ENCODE measurements around the gene ALG6.
"Not testable (repeated sequence)": the region's sequence is repeated elsewhere in the genome, so short reads cannot be mapped to it uniquely, and the experiment has no call there.

ALG6 gene

GRCh38 chr1:63328781-63329180 is 38.6 kb upstream of the ALG6 start:
- DNase-seq, result no peak

DNA sequence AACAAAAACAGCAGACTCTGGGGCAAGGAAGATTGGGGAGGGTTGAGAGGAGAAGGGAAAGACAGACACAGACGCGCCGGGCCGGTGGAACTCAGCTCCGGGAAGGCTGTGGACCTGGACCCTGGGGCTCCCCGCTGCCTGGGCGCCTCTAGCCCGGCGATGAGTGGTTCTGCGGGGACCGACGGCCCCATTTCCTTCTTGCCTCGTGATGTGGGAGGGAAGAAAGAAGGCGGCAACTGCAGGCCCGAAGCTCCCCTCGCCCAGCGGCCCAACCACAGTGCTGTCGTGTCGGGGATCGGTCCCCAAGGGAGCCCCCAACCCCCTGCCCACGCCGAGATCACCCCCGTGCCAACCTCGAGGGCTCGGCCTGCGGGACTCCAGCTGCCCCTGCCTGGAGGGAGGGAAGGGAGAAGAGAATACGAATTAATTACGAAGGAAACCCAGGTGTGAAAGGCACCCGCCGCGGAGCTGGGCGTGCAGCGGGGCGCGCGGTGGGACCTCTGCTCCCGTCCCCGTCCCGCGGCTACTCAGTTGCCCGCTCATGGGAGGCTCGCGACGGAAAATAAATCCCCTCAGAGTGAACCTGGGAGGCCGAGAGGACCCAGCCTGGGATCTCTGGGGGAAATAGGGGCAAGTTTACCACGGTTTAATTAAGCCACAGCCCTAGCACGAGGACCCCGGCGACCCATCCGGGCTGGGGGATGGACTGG is 37.7 kb upstream of the ALG6 start:
- DNase-seq, result no peak

GRCh38 chr1:63330331-63330916 is 37.0 kb upstream of the ALG6 start:
- DNase-seq, result no peak

DNA sequence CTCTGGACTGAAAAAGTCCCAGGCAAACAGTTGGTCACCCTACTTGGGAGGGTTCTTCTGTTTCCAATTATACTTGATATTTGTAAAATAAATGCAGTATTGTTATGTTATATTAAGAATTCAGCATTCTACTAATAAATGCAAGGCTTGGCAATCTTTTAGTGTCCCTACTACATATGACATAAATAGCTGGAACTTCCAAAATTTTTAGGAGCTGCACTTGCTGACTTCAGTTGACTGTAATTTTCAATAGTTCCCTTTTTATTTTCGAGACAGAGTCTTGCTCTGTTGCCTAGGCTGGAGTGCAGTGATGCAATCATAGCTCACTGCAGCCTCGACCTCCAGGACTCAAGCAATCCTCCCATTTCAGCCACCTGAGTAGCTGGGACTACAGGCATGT is 25.0 kb upstream of the ALG6 start:
- DNase-seq, result no peak

DNA sequence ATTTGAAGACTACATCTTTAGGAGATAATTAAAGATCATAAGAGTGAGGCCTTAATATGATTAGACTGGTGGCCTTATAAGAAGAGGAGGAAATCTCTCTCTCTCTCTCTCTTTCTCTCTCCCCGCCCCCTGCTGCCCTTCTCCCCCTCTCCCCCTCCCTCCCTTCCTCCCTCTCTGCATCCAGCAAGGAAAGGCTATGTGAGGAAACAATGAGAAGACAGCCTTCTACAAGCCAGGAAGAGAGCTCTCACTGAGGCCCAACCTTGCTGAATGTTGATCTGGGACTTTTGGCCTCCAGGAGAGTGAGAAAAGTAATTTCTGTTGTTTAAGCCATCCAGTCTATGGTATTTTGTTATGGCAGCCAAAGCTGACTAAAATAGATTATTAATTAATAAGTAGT is 23.5 kb upstream of the ALG6 start:
- DNase-seq, result no peak

DNA sequence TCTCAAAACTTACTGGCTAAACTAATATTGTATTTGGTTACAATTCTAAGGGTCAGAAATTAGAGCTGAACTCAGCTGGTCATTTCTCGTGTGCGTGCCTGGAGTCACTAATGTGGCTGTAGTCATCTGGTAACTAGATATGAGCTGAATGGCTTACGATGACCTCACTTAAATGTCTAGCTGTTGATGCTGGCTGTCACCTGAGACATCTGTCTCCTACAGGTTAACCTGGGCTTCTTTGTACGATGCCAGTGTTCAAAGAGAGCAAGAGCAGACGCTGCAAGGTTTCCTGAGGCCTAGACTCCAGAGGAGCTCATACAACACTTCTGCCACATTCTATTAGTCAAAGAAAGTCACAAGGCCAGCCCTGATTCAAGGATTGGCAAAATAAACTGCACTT is 17.1 kb upstream of the ALG6 start:
- DNase-seq, result no peak

DNA sequence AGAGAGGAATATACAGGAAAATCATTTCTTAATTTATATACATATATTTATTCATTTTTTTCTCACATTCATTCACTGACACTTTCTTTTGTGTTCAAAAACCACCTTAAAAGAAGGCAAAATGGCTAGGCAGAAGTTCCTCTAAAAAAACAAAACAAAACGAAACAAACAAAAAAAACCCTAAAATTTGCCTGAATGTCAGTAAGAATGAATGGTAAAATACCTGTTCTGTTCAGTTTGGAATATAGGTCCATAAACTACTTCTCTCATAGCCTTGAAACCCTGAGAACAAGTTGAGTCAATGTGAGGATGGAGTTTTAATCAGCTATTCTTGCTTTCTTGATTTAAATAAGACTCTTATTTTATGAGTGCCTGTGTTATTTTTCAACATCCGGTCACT is 14.7 kb upstream of the ALG6 start:
- no peak for DNase-seq

DNA sequence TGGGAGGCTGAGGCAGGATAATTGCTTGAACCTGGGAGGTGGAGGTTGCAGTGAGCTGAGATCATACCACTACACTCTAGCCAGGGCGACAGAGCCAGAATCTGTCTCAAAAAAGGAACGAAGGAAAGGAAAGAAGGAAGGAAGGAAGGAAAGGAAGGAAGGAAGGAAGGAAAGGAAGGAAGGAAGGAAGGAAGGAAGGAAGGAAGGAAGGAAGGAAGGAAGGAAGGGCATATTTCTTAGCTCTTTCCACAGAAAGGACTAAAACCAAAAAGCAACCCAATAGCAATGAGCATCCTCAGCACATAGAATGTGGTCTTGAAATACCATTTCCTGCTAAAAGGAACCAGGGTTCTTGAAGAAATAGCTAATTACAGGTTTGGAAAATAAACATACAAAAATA is 11.2 kb upstream of the ALG6 start:
- DNase-seq, result not testable (repeated sequence)

DNA sequence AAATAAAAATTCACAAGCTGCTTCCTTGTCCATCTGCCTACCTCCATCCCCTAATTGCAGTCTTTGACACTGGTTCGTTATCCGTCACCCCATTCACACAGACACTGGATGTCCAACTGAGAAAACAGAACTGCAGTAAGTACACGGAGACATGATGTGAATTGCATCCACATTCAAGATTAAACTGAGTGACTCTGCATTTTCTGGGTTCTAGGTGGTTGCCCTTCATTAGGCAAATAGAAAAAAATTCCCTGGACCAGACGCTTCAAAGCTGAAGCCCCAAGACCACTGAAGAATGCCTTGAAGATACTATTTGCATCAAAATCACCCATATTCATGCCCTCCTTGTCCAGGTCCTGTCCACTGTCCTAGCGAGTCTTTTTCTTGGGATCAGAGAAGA is 7.9 kb upstream of the ALG6 start:
- DNase-seq, result no peak

- DNase-seq, result no peak
Measured at GRCh38 chr1:63362073-63362472, 5.4 kb upstream of the ALG6 start.

- DNase-seq, result no peak
Measured at GRCh38 chr1:63362578-63362977, 4.8 kb upstream of the ALG6 start.

DNA sequence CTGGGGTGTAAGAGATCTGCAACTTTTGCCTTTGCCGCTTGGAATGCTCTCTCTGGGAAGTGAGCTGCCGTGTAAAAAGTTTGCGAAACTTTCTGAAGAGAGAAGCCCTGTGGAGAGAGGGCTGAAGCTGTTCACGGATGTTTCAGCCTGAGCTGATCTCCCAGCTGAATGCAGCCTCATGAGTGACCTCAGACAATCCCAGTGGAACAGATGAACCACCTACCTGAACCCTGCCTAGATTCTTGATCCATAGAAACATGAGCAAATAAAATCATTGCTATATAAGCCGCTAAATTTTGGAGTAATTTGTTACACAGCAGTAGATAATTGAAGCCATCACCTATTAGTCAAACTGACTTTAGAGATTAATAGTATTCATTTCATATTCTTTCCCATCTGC is 4.4 kb upstream of the ALG6 start:
- DNase-seq, result no peak

- DNase-seq, result no peak
Measured at GRCh38 chr1:63366908-63367214, 566 bp upstream of the ALG6 start.

- DNase-seq, result no peak
Measured at GRCh38 chr1:63368131-63368530, 704 bp downstream of the ALG6 start.

DNA sequence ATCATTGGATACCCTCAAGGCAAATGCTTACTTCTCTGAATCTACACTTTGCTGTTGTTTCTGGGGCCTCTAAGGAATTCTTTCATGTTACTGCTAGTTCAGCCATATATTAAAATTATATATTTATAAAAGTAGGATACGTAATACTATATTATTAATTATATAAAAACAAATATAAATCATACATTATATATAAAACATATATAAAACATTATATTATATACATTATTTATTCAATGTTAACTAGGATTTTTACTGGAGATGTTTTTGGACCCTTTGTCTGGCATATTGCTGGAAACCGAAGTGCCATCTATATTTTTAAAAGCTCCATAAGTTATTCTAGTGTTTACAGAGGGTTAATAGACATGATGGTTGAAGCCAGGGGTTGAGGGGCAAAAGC is 12.2 kb downstream of the ALG6 start:
- DNase-seq, result no peak

GRCh38 chr1:63381741-63382140 is 14.3 kb downstream of the ALG6 start:
- no peak for DNase-seq

- DNase-seq, result no peak
Measured at GRCh38 chr1:63401945-63402344, 34.5 kb downstream of the ALG6 start.

- no peak for DNase-seq
Measured at GRCh38 chr1:63403386-63403785, 36.0 kb downstream of the ALG6 start.

DNA sequence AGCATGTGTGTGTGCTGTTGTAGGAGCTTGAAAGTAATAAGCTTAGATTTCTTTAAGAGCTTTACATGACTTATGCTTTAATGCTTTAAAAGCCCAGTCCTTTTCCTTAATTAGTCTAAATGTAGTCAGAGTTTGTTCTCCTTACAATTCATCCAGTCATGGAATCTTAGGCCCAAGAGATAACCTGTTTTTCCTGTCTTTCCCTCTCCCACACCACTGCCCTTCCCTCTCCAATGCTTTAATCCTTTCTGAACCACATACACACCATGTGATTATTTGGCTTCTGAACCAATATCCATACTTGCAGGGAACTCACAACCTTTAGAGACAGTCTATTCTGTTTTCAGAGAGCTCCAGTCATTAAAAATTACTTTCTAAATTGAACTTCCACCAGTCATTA is 37.6 kb downstream of the ALG6 start:
- no peak for DNase-seq

DNA sequence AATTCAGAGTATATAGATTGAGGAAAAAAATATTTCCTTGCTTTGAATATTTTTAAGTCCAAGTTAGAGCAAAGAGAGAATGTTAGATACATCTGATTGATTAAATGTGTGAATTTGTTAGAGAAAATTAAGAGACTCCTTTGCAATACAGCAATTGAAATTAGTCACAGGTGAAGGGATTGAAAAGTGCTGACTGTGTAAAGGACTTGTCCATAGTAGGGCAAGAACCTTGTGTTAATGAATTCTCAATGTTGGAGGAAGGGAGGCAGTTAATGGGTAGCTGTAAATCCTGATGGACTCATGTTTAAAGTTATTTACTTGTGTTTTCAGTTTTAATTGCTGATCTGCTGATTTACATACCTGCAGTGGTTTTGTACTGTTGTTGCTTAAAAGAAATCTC is 38.6 kb downstream of the ALG6 start:
- DNase-seq, result no peak

GRCh38 chr1:63407002-63407401 is 39.6 kb downstream of the ALG6 start:
- DNase-seq, result no peak

- no peak for DNase-seq
Measured at GRCh38 chr1:63408331-63408730, 40.9 kb downstream of the ALG6 start.

DNA sequence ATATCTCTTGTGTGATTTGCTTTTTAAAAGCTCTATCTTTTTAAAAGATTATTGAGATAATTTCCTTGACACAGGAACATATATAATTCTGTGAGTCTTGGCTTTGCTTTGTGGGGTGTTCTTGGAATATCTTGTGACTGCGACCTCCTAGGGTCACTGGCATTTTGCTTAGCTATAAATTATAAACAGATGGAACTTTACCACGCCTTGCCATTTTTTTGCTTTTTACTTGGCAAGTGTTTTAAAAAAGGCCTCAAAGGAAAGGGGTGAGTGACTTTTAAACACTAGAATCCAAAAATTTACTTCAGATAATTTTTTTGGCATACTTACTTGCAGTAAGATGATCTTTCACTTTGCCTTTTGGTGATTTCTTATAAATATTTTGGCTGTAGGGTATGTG is 43.6 kb downstream of the ALG6 start:
- no peak for DNase-seq

DNA sequence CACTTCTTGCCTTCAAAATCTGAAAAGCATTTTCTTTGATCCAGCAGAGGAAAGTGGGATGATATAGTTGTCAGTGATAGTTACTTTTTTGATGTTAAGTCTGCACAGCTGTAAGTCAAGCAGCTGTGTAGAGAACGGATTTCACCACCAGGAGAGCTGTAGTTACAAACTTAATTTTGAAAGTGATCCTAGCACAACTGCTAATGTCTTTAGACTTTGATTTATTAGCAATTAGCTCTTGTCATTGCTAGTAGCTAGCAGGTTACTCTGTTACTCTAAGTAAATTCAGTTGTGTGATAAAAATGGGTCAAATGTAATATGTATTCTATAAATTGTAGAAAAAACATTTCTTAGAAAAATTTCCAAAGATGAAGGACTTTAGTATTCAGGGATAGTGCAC is 46.0 kb downstream of the ALG6 start:
- no peak for DNase-seq

DNA sequence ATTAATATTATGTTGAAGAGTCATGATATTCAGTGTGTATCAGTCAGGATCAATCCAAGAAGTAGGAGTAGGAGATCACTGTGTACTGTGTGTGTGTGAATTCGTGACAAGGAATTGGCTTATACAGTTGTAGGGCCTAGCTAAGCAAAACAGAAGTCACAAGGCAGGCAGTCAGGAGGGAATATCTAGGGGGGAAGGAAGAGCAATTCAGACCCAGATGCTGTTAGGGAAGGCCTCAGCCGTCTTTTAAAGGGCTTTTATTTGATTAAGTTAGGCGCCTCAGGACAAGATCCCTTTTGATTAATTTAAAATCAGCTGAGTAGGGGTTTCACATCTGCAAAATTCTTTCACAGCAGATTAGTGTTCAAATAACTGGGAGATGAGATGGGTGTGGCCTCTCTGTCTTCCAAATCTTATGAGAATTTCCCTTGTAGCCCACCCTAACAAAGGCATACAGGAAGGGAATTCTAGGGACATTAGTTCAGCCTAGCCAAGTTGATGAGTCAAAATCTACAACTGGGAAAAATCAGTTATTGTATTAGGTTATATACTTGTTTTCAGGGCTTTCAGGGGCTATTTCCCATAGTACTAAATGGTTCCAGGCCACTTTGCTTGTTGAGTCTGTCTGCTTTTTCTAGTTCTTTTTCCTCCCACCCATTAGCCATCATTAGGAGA is 47.4 kb downstream of the ALG6 start:
- no peak for DNase-seq

Data from NCI-H187 (cell line).